Measurements from ENCODE around the gene LFNG. TPM values are rescaled to one million over a fixed set of nuclear protein-coding genes. Genes with fewer than 3 reads are reported as not detected.

The LFNG gene
- total and polyA plus RNA-seq, 2 of the 13 experiments (the other 11 are each of a cell fraction or from before 2014, with no cell fraction given), result 0.44 to 1.5 TPM

DNA sequence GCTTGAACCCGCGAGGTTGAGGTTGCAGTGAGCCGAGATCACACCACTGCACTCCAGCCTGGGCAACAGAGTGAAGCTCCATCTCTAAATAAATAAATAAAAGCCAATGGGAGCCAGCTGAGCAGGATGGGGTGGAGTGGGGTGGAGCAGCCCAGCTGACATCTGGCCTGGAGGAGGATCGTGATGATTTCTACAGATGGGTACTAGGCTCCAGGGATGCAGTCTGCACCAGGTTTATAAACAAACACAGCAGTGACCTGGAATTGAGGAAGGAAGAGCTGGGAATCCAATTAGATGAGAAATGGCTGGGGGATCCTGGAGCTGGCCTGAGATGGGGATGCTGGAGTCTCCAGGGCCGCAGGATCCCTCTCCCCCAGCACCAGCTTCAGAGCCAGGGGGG is 36.1 kb upstream of the LFNG start (continued):
- no peak for TF ChIP-seq POLR2AphosphoS5 (IDR thresholded peaks at IDR 0.05; ENCODE audit: low read depth, low read length)
- TF ChIP-seq YEATS2 (CRISPR knock-in tag; IDR thresholded peaks at IDR 0.05; ENCODE audit: borderline replicate concordance), result no peak
- no peak for TF ChIP-seq LCORL (IDR thresholded peaks at IDR 0.05)
- no peak for TF ChIP-seq LCORL (CRISPR knock-in tag; IDR thresholded peaks at IDR 0.05)
- TF ChIP-seq ZNF724P (CRISPR knock-in tag; IDR thresholded peaks at IDR 0.05; ENCODE audit: borderline replicate concordance), result no peak

DNA sequence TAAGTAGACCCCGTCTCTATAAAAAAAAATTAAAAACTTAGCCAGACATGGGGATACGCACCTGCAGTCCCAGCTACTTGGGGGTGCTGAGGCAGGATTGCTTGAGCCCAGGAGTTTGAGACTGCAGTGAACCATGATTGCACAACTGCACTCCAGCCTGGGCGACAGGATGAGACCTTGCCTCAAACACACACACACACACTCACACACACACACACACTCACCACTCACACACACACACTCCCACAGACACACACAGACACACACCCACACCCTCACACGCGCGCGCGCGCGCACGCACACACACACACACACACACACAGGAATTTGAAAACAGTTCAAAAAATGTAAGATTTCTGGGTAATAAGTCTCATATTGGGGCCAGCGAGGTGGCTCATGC is 34.7 kb upstream of the LFNG start:
- no TSS peak for BruUV-seq (replicated peaks)
- in situ Hi-C loops (cut with HindIII; ENCODE audit: extremely low pct_ligation_motif_present, low pct_unique_long_range_greater_than_20kb), result no loop called here
- H3K79me2 ChIP-seq (ENCODE audit: insufficient read depth, low read length), result no peaks in the 10 kb centered on the region
- ChIA-PET POLR2A (no interaction called here), CTCF (ENCODE audit: low intra/inter-chr PET ratio, low total read pairs) (no interaction called here)
- no peaks in the 10 kb centered on the region for H3K36me3 ChIP-seq (replicated peaks in 1 of 2; ENCODE audit: control insufficient read depth in 1 of 2, insufficient read depth in 2 of 2, low read length in 2 of 2)
- H3K4me1 ChIP-seq (ENCODE audit: insufficient read depth, low read length), result no peaks in the 10 kb centered on the region
- TF ChIP-seq ZNF646 (CRISPR knock-in tag; IDR thresholded peaks at IDR 0.05) (peak; percentile 30; the same call in 1 of the 2 replicates), CEBPB (IDR thresholded peaks at IDR 0.05; ENCODE audit: borderline replicate concordance, low read depth, low read length) (peak; percentile 80), CEBPG (CRISPR knock-in tag; IDR thresholded peaks at IDR 0.05) (peak; percentile 41; the same call in 1 of the 2 replicates), PRDM4 (CRISPR knock-in tag; IDR thresholded peaks at IDR 0.05; ENCODE audit: borderline replicate concordance) (no peak)
- WGBS (ENCODE audit: low lambda C conversion rate), result 66% methylated on average over 11 of the region's 12 CpGs
- no peaks in the 10 kb centered on the region for H4K20me1 ChIP-seq (ENCODE audit: insufficient read depth, low read length)
- no peak for DNase-seq (ENCODE audit: low spot score)
- ATAC-seq, result no peak
- no peak overlapping the region for H3K27ac ChIP-seq (ENCODE audit: extremely low read length, insufficient read depth, low read length)
- H3K4me3 ChIP-seq (replicated peaks in 1 of 3; ENCODE audit: insufficient read depth in 1 of 3, low read depth in 2 of 3, low read length in 3 of 3), result no peak overlapping the region
- peaks cover 8 to 40% of the 10 kb centered on the region in 2 experiments; a peak in 4 of 5 replicates for H3K27me3 ChIP-seq (ENCODE audit: control insufficient read depth in 1 of 2, insufficient read depth in 2 of 2, low read length in 2 of 2)
- FAIRE-seq, result no peak
- H3K4me2 ChIP-seq (ENCODE audit: low read depth, low read length), result no peak overlapping the region
- no peaks in the 10 kb centered on the region for H3K9me3 ChIP-seq (ENCODE audit: low read length)
- intact Hi-C loops (cut with micrococcal nuclease; ENCODE audit: unreplicated experiment), result no loop called here
- H2AFZ ChIP-seq (ENCODE audit: low read length), result no peak overlapping the region
- no peak overlapping the region for H3K9ac ChIP-seq (ENCODE audit: insufficient read depth, low read depth, low read length)

Data from HepG2 (cell line).